Measurements from ENCODE around the gene DBNL.
"Not testable (repeated sequence)": the region's sequence is repeated elsewhere in the genome, so short reads cannot be mapped to it uniquely, and the experiment has no call there.

DNA sequence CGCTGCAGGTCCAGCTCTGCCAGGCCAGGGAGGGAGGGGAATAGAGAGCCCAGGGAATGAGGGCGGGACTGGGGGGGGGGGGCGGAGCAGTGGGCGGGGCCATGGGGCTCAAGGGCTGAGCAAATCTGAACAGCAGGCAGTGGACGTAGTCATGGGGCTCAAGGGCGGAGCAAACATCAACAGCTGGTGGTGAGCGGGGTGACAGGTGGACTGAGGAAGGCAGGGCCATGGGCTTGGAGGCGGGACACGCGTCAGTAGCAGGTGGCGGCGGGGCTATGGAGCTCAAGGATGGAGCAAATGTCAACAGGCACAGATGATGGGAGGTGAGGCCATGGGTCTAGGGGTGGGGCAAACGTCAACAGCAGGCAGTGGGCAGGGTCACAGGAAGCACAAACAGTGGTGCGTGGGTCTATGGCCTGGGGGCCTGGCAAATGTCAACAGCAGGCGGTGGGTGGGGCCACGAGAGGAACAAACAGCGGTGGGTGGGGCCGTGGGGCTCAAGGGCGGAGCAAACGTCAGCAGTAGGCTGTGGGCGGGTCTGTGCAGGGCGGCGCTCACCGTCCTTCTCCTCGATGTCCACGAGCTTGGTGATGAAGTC, 5.4 kb upstream of the DBNL start:
- TF ChIP-seq, protein P1, sequence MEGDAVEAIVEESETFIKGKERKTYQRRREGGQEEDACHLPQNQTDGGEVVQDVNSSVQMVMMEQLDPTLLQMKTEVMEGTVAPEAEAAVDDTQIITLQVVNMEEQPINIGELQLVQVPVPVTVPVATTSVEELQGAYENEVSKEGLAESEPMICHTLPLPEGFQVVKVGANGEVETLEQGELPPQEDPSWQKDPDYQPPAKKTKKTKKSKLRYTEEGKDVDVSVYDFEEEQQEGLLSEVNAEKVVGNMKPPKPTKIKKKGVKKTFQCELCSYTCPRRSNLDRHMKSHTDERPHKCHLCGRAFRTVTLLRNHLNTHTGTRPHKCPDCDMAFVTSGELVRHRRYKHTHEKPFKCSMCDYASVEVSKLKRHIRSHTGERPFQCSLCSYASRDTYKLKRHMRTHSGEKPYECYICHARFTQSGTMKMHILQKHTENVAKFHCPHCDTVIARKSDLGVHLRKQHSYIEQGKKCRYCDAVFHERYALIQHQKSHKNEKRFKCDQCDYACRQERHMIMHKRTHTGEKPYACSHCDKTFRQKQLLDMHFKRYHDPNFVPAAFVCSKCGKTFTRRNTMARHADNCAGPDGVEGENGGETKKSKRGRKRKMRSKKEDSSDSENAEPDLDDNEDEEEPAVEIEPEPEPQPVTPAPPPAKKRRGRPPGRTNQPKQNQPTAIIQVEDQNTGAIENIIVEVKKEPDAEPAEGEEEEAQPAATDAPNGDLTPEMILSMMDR (IDR thresholded peaks at IDR 0.05): not testable (repeated sequence)
- not testable (repeated sequence) for TF ChIP-seq EZH2 (IDR thresholded peaks at IDR 0.05; ENCODE audit: borderline replicate concordance, insufficient read depth, low read depth, low read length, poor library complexity, severe bottlenecking)
